ENCODE measurements around the gene VWA5B1. TPM values are rescaled to one million over a fixed set of nuclear protein-coding genes. Genes with fewer than 3 reads are reported as not detected.

The VWA5B1 gene
- total and polyA plus RNA-seq, 2 donors, result 0.51 to 0.58 TPM

DNA sequence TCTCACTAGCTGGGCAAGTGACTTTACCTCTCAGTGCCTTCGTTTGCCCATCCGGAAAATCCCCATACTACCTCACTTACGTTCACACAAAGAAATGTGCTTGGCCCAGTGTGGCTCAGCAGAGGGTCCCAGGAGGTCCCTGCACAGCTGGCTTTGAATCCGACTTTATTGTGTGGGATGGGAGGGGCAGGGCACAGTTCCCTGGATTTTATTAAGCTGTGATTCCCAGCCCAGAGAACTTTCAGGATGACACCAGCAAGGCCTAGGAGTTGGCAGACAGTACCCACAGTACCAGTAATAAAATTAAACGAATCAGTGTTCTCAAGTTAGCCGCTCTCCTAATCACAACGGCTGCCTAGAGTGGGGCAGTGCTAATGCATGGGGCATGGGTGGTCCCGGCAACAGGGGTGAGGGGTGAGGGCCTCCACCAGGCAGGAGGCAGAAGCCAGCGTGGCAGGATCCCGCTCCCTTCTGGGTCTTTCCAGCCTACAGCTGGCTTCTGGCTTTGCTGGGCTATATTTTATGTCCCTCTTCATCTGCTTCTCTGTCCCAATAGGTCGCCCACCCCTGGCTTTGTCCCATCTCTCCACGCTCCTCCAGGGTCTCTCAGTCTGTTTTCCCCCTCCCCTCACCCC lies 74.9 kb downstream of the VWA5B1 start:
- 43% methylated on average over 12 of the region's 12 CpGs for WGBS
- no peaks in the 10 kb centered on the region for H3K4me1 ChIP-seq (ENCODE audit: insufficient read depth)
- no peak overlapping the region for H3K27ac ChIP-seq (ENCODE audit: low read depth)
- no peaks in the 10 kb centered on the region for H3K36me3 ChIP-seq (ENCODE audit: insufficient read depth)
- DNase-seq (ENCODE audit: extremely low spot score), result no peak
- no peak overlapping the region for H3K4me3 ChIP-seq (ENCODE audit: low read depth, low read length)

DNA sequence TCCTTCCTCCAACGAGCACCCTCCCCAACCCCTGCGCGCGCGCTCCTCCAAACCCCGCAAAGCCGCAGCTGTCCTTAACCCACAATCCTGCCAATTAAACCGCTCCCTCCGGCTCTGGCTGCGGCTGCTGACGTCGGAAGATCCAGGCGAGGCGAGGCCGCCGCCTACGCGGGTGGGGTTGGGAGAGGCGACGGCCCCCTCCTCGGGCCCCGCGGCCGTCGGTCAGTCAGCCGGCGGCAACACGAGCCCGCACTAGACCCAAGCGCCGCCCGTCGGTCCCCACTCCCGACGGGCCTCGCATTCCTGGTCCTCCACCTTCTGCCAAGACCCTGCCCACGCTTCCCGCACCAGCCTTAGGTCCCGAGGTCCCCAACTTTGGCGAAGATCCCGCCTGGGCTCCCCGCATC lies 75.4 kb downstream of the VWA5B1 start:
- H3K4me3 ChIP-seq (ENCODE audit: low read depth, low read length), result no peak overlapping the region
- no peaks in the 10 kb centered on the region for H3K36me3 ChIP-seq (ENCODE audit: insufficient read depth)
- 1% methylated on average over 42 of the region's 42 CpGs for WGBS
- no peaks in the 10 kb centered on the region for H3K4me1 ChIP-seq (ENCODE audit: insufficient read depth)
- no peak overlapping the region for H3K27ac ChIP-seq (ENCODE audit: low read depth)
- no peak for DNase-seq (ENCODE audit: extremely low spot score)

DNA sequence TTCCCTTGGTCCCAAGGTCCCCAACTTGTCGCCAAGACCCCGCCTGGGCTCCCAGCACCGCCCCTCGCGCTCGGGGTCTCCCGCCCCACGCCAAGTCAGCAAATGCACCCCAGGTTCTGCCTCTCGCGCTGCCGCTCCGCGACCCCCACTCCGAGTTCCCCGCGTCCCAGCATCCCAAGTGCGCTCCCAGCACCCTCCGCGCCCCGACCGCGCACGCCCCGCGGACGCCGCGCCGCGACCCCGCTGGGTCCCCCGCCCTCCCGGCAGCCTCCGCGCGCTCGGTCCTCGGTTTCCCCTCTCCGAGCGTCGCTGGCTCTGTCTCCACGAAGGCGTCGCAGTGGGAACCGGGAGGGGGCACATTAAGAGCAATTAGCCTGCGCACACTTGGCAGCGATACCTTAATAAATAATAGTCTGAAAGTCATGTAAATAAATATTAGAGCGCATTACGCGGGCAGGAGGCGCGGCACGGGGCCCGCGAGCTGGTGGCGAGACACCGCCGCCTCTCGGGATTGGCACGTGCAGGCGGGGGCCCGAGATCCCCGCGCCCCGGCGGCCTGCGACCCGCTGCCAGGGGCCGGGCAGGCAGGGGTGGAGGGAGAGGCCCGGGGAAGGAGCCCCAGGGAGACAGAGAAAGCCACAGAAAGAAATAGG lies 75.9 kb downstream of the VWA5B1 start:
- Histone ChIP-seq H3K36me3 (ENCODE audit: insufficient read depth) (no peaks in the 10 kb centered on the region), H3K4me1 (ENCODE audit: insufficient read depth) (no peaks in the 10 kb centered on the region), H3K27ac (ENCODE audit: low read depth) (no peak overlapping the region), H3K4me3 (ENCODE audit: low read depth, low read length) (peak overlapping the region; percentile 6)
- DNase-seq (ENCODE audit: extremely low spot score), result no peak
- WGBS, result 1% methylated on average over 70 of the region's 70 CpGs

DNA sequence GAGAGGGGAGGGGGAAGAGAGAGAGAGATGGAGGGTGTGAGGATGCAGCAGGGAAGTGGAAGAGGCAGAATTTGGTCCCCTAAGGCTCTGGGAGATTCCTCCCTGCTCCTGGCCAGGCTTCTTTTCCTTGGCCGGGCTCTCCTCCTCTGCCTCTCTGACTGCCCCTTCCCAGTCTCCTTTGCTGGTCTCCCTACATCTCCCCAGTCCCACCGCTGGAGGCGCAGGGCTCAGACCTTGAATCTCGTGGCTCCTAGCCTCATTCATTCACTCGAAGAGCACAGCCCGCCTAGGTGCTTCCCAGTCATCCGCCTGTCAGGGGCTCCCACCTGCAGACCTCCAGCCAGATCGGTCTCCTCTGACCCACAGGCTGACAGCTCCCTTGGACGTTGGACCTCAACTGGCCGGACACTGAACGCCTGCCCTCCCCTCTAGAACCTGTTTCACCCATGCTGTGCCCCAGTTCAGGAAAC lies 76.5 kb downstream of the VWA5B1 start:
- Histone ChIP-seq H3K36me3 (ENCODE audit: insufficient read depth) (no peaks in the 10 kb centered on the region), H3K4me1 (ENCODE audit: insufficient read depth) (no peaks in the 10 kb centered on the region), H3K27ac (ENCODE audit: low read depth) (no peak overlapping the region), H3K4me3 (ENCODE audit: low read depth, low read length) (no peak overlapping the region)
- no peak for DNase-seq (ENCODE audit: extremely low spot score)
- WGBS, result 6% methylated on average over 11 of the region's 11 CpGs

DNA sequence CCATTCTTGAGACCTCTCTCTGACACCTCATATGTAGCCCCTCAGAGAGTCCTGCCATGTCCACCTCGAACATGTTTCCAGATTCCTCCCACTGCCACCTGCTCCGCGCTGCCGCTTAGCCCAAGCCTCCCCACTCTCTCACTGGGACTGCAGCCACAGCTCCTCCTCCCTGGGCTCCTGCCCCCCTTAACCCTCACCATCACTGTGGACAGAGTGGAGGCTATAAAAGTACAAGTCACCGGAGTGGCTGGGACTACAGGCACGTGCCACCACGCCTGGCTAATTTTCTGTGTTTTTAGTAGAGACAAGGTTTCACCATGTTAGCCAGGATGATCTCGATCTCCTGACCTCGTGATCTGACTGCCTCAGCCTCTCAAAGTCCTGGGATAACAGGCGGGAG lies 77.0 kb downstream of the VWA5B1 start:
- Histone ChIP-seq H3K4me3 (ENCODE audit: low read depth, low read length) (no peak overlapping the region), H3K4me1 (ENCODE audit: insufficient read depth) (no peaks in the 10 kb centered on the region), H3K27ac (ENCODE audit: low read depth) (no peak overlapping the region), H3K36me3 (ENCODE audit: insufficient read depth) (no peaks in the 10 kb centered on the region)
- 42% methylated on average over 10 of the region's 10 CpGs for WGBS
- no peak for DNase-seq (ENCODE audit: extremely low spot score)

DNA sequence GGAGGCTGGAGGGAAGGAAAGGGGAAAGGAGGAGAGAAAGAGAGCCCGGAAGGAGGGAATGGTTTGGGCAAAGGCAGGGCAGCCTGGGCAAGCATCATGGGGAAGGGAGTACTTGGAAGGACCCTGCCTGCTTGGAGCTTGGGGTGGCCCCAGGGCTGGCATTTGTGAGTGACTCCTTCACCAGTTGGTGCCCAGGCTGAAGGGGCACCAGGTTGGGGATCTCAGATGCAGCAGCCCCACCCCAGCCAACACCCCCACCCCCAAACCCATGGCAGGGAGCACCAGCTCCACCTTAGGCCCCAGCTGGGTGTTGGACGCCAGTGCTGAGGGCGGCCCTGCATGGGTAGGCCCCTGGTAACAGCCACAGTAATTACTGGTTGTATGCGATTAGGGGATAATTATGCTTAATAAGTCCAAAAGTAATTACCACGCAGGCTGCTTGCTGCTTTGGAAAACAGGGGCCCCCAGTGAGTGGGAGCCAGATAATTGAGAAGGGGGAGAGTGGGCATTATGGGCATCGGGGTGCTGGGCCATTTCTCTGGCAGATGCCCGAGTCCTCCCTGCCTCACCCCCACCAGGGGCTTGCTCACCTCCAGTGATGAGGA lies 78.3 kb downstream of the VWA5B1 start:
- DNase-seq (ENCODE audit: extremely low spot score), result no peak

DNA sequence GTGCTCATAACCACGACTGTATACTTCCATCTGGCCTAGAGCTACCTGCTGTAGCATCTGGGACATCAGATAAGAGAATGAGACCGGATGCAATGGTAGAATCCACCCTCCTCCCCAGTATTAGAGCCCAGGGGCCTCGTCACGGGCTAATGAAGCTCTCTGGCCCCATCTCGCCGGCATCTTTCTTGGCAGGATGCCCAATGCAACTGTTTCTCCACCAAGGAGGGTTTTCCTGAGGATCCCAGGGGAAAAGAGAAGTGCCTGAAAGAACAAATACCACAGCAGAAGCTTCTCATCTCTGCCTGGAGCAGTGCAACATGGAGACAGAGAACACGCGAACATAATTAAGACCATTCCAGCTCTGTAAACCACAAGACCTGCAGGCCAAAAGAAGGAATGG lies 80.0 kb downstream of the VWA5B1 start:
- no peak overlapping the region for H3K4me3 ChIP-seq (ENCODE audit: low read depth, low read length)
- no peaks in the 10 kb centered on the region for H3K36me3 ChIP-seq (ENCODE audit: insufficient read depth)
- no peak overlapping the region for H3K27ac ChIP-seq (ENCODE audit: low read depth)
- no peak for DNase-seq (ENCODE audit: extremely low spot score)
- 50% methylated on average over 8 of the region's 8 CpGs for WGBS
- no peaks in the 10 kb centered on the region for H3K4me1 ChIP-seq (ENCODE audit: insufficient read depth)

More for the DNA sequence above, 78.3 kb downstream of the VWA5B1 start:
- Histone ChIP-seq H3K27ac (ENCODE audit: low read depth) (no peak overlapping the region), H3K4me3 (ENCODE audit: low read depth, low read length) (no peak overlapping the region), H3K36me3 (ENCODE audit: insufficient read depth) (no peaks in the 10 kb centered on the region), H3K4me1 (ENCODE audit: insufficient read depth) (no peaks in the 10 kb centered on the region)
- WGBS, result 82% methylated on average over 7 of the region's 7 CpGs

DNA sequence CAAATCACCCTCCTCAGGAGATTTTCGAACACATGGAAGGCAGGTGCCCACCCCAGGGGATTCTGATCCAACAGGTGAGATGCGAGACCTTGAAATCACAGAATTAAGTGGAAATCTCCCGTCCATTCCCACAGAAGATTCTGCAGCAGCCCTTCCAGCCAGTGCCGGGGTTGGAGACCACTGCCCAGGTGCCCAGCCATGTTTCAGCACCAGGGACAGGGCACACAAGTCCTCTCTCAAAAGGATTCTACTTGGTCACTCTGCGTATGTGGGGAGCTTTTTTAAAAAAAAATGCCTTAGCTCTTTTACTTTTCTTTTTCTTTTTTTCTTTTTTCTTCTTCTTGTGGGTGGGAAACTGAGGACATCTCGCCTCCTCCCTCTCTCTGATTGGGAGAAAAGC lies 80.7 kb downstream of the VWA5B1 start:
- Histone ChIP-seq H3K27ac (ENCODE audit: low read depth) (no peak overlapping the region), H3K4me3 (ENCODE audit: low read depth, low read length) (no peak overlapping the region), H3K36me3 (ENCODE audit: insufficient read depth) (no peaks in the 10 kb centered on the region), H3K4me1 (ENCODE audit: insufficient read depth) (no peaks in the 10 kb centered on the region)
- DNase-seq (ENCODE audit: extremely low spot score), result no peak
- WGBS, result 26% methylated on average over 6 of the region's 6 CpGs

DNA sequence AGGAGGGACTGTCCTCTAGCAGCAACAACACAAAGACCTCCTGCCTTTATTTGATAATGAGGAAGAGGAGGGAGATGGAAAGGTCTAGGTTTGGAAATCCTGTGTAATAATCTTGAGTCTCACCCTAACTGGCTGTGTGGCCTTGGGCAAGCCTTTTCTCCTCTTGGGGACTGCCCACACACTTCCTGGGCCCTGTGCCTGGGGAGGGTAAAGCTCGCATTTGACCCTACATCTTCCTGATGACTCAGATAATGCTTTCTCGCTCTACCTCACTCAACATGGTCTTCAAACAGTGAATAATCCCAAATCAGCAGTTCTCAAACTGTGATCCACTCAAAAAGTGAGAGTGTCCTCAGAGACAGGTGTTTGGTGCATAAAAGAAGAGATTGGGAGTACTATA lies 81.2 kb downstream of the VWA5B1 start:
- no peaks in the 10 kb centered on the region for H3K36me3 ChIP-seq (ENCODE audit: insufficient read depth)
- 20% methylated on average over 2 of the region's 2 CpGs for WGBS
- DNase-seq (ENCODE audit: extremely low spot score), result no peak
- no peaks in the 10 kb centered on the region for H3K4me1 ChIP-seq (ENCODE audit: insufficient read depth)
- no peak overlapping the region for H3K27ac ChIP-seq (ENCODE audit: low read depth)
- H3K4me3 ChIP-seq (ENCODE audit: low read depth, low read length), result no peak overlapping the region

DNA sequence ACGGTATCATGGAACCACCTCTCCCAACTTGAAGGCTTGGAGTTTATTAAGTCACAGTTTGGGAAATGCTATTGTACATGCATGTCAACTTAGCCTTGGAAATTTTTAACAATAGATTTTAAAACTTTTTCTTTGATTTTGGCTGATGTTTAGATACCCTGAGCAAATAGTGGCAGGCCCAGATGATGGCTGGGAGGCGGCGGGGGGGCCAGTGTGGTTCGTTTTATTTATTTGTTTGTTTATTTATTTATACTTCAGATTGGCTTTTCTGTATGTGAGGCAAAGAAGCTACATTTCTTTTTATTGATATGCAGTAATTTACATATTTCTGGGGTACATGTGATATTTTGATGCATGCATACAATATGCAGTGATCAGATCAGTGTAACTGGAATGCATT lies 82.0 kb downstream of the VWA5B1 start:
- DNase-seq (ENCODE audit: extremely low spot score), result no peak
- H3K4me3 ChIP-seq (ENCODE audit: low read depth, low read length), result no peak overlapping the region
- no peaks in the 10 kb centered on the region for H3K4me1 ChIP-seq (ENCODE audit: insufficient read depth)
- WGBS, result 72% methylated on average over 4 of the region's 4 CpGs
- no peaks in the 10 kb centered on the region for H3K36me3 ChIP-seq (ENCODE audit: insufficient read depth)
- no peak overlapping the region for H3K27ac ChIP-seq (ENCODE audit: low read depth)

DNA sequence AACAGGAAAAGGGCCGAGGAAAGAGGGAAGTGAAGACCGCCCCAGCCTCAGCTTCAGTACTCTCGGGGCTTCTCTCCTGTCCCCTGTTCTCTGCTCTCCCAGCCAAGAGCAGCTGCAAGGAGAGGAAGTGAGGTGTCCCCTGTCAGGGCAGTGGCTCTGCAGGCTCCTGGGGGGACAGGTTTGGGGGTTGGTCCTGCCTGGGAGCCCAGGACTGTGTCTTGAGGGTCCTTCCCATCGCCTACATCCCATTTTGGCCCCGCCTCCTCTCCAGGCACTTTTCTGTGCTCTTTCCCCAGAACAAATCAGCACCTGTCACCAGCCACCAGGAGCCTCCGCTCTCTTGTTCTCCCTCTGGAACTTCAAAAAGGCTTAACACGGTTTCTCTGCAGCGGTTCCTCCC lies 82.6 kb downstream of the VWA5B1 start:
- Histone ChIP-seq H3K36me3 (ENCODE audit: insufficient read depth) (no peaks in the 10 kb centered on the region), H3K4me3 (ENCODE audit: low read depth, low read length) (no peak overlapping the region), H3K4me1 (ENCODE audit: insufficient read depth) (no peaks in the 10 kb centered on the region), H3K27ac (ENCODE audit: low read depth) (no peak overlapping the region)
- DNase-seq (ENCODE audit: extremely low spot score), result no peak
- 26% methylated on average over 8 of the region's 8 CpGs for WGBS

DNA sequence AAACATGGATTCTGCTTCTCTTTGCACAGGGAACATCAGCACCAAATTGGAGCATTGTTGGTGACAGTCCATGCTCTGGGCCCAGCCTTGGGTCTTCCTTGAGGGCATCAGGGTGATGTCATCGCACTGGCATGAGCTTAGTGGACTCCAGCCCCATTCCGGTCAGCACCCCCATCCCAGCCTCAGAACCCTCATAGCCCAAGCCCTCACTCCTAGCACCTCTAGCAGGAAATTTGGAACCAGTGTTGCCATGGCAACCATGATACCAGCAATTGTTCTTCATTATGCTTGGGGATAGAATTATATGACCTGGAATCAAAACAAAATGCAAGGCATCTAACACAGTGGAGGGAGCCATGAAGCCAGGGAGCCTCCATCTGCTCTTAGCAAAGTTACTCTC lies 83.1 kb downstream of the VWA5B1 start:
- Histone ChIP-seq H3K4me1 (ENCODE audit: insufficient read depth) (no peaks in the 10 kb centered on the region), H3K27ac (ENCODE audit: low read depth) (no peak overlapping the region), H3K4me3 (ENCODE audit: low read depth, low read length) (no peak overlapping the region), H3K36me3 (ENCODE audit: insufficient read depth) (no peaks in the 10 kb centered on the region)
- WGBS, result 59% methylated on average over 2 of the region's 2 CpGs
- DNase-seq (ENCODE audit: extremely low spot score), result no peak

DNA sequence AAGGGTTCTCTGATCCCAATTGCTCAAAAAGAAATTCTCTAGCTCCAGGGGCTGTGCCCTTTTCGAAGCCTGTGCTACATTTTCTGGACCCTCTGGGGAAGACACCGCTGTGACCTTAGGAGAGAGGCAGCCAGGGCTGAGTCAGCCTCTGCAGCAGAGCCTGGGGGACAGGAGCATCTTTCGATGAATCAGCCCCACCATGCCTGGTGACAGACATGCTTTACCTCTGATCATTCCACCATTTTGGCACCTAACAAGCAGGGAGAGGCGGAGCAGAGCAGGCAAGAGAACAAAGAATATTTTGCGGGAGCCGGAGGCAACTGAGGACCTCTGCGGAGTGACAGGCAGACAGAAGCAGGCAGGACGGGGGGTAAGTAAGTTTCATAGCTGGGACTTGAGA lies 84.9 kb downstream of the VWA5B1 start:
- Histone ChIP-seq H3K36me3 (ENCODE audit: insufficient read depth) (no peaks in the 10 kb centered on the region), H3K4me3 (ENCODE audit: low read depth, low read length) (no peak overlapping the region), H3K27ac (ENCODE audit: low read depth) (no peak overlapping the region), H3K4me1 (ENCODE audit: insufficient read depth) (no peaks in the 10 kb centered on the region)
- 70% methylated on average over 8 of the region's 8 CpGs for WGBS
- DNase-seq (ENCODE audit: extremely low spot score), result no peak

DNA sequence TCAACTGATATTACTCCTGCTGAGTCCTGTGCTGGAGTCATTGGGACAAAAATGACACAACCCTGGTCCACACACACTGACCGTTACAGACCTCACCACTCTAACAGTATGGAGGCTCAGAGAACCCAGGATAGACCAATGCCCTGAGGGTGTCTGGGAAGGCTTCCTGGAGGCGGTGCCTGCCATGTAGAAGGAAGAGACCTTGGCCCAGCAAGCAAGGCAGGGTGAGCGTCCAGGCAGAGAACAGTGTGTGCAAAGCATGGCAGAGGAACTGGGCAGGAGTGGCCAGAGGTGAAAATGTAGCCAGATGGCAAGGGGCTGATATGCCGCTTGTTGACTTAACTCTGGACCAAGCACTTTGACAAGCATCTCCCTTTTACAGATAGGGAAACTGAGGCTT lies 85.5 kb downstream of the VWA5B1 start:
- no peak overlapping the region for H3K27ac ChIP-seq (ENCODE audit: low read depth)
- DNase-seq (ENCODE audit: extremely low spot score), result no peak
- 75% methylated on average over 4 of the region's 4 CpGs for WGBS
- H3K4me1 ChIP-seq (ENCODE audit: insufficient read depth), result no peaks in the 10 kb centered on the region
- no peak overlapping the region for H3K4me3 ChIP-seq (ENCODE audit: low read depth, low read length)
- no peaks in the 10 kb centered on the region for H3K36me3 ChIP-seq (ENCODE audit: insufficient read depth)

Data from urinary bladder (tissue), 4 donors.